NCI-H146 (cell line): ENCODE data around the gene ADM.

Experiments
- DNase-seq: peaks from one replicate; lab custom pipeline; 2025; lab: John Stamatoyannopoulos, UW

The ADM gene

DNA sequence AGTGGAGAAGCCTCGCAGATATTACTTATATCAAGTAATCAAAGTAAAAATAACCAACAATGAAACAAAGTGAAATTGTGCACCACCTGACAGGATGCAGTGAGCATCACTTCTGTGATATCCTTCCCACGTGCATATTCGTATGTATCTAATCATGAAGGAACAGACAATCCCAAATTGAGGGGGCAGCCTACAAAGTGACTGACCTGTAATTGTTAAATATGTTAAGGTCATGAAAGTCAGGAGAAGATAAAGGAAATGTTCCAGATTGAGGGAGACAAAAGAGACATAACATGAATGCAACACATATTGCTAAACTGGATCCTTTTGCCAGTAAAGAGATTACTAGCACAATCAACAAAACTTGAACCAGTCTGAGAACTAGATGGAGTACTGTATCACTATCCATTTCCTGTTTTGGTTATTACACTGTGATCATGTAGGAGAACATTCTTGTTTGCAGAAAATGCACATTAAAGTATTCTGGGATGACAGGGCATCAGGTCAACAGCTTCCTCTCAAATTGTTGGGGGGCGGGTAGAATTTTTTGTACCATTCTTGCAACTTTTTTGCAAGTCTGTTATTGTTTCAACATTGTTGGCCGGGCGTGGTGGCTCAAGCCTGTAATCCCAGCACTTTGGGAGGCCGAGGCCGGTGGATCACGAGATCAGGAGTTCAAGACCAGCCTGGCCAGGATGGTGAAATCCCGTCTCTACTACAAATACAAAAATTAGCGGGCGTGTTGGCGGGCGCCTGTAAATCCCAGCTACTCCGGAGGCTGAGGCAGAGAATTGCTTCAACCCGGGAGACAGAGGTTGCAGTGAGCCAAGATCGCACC lies 12.9 kb upstream of the ADM start:
- no peak for DNase-seq

DNA sequence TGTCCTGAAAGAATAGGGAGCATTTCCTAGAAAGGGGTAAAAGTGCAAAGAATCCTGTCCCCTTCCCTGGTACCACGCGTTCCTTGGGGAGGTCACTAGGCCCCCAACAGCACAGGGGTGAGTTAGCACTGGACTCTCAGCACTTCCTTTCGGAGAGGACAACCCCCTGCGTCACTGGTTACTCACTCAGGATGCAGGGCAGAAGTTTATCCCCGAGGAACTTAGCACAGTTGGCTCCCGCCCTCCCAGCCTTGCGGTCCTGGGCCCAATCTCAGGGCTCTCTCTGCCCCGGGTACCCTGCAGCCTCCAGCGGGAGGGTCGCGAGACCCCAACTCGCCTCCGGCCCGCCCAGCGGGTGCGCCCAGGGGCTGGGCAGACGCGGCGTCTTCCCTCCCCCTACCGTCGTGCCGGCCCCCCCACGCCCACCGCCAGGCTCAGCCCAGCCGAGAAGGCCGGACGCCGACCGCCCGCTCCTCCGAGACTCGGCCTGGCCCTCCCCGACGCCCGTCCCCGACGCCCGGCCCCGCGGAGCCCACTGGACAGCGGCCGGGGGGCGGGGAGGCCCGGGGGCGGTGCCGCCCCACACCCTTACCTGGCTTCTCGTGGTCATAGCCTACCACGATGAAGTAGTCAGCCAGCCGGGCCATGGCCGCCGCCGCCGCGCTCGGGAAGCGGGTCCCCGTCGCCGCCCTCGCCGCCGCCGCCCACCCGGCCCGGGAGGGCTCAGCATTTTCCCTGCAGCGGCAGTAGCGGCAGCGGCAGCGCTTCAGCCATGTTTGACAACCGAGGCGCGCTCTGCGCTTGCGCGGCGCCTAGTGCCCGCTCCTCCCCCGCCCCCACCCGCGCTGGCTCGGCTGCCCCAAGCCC lies 11.2 kb upstream of the ADM start, which contains the start of gene SBF2:
TSS of gene SBF2 (minus strand) at position 797 of the 867 bp plus-strand sequence. CDS start at position 647, 150 bp downstream.
- peak; percentile 85 for DNase-seq

DNA sequence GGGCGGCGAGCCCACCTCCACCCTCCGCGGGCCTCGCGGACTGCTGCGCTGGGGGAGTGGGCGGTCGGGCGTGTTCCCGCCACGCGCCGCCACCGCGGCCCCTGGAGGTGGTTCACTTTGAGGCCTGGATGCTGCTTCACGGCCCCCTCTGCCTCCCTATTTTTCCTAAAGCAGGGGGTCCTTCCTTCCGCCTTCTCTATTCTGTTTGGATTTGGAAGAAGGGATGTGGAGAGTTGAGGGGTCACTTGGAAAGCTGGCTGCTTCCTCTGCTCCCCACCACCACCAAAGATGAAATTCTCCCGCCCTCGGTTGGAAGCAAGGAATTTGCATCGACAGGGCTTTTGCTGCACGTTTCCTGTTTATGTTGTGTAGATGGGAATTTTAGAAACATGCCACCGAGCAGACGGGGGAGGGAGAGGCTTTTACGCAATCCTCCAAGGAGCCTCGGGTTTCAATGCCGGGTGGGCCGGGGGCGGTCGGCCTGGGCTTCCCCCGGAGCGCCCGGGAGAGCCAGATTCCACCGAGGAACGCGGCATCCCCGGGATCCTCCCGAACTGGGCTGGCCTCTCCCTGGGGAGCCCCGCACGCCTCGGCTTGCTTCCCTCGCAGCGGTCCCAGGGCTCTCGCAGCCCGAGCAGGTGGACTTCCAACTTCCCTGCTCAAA lies 10.5 kb upstream of the ADM start:
- DNase-seq = peak; percentile 61

GRCh38 chr11:10295064-10295901 lies 9.6 kb upstream of the ADM start:
- DNase-seq = no peak

DNA sequence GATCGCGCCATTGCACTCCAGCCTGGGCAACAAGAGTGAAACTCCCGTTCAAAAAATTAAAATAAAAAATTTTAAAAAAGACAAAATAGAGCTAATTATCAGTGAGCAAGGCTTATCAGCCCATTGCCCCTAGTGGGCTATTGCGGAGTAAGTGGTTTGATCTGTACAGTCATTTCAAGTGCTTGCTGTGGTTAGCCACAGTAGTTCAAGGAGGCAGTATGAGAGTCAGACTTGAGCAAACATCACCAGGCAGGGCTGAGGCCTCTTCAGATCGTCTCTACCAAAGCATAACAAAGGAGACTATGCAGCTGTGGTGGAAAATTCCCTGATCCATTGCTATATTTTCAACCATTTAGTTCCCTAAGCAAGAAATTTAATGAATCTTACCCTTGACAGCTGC lies 6.5 kb upstream of the ADM start:
- no peak for DNase-seq

DNA sequence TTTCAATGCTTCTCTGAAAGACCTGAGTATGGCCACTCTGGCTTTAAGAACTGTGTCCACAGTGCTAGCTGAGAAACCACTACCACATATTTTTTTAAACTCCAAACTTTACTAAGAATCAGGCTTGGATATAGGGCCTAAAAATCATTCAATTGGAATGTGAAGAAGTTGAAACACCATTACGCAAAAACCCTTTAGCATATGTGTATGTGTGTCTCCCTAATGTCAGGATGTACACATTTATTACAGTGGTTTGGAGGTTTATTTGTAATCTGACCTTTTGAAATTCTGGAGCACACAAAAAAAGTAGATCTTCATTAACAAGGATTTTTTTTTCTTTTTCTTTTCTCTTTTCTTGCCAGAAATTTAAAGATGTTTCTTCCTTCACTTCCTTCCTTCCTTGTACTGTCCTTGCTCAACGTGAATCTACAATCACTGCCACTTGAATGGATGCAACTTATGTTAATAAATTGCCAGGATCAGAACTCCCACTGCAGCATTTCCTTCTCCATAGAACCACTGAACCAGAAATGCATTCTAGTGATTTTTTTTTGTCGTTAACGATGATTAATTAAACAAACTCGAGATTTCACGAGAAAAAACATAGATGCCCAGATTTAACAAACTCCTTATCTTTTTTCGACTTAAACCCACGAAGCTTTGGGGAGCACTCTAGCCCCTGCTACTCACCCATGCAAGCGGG lies 3.1 kb upstream of the ADM start:
- DNase-seq = no peak

DNA sequence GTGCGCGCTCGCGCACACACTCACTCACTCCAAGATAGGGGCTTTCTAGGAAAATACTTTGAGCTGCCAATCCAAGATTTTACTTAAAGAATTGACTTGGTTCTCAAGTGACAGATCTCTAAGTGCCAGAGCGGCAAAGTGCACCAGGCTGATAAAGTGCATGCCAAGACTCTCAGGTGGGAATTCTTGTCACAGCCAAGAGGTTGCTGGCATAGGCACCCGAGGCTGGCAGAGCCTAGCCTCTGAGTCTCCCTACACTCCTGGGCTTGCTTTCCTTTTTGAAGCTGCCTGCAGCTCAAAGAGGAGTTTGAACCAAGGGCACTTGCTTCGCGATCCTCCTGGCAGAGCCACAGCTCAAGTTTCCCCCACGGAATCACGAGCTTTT lies 2.5 kb upstream of the ADM start:
- no peak for DNase-seq

DNA sequence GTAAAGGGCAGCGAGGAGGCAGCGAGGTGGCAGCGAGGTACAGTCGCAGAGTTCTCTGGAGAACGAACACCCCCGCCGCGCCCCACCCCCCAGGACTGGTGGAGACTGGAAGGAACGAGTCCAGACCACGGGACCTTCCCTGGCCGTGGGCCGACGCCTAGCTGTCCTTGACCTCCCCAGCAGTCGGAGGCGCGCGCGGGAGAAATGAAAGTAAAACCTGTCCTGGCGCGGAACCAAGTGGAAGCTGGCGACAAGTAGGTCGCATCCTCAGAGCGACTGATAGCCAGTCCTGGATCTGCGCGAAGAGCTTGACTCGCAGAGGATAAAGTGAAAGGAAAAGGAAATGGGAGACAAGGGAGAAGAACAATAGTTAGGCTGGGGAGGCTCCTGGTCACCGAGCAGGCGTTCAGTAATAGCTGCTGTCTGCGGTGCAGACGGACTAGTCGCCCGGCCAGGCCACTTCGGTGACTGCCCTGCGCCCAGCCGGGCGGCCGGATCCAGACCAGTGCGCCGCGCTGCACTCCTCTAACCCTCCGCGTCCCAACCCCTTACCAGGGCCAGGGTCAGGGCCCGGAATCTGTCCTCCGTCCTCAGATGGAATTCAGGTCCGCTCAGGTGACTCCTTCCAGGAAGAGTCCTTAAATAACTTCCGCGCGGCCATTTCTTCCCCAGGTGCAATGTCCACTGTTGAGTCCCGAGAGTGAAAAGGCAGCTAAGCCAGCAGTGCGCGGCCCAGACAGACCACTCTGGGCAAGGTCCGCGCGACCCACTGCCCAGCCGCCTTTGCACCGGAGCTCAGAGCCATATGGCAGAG lies 1.9 kb upstream of the ADM start:
- DNase-seq = peak; percentile 80

GRCh38 chr11:10303558-10304363 lies 1.1 kb upstream of the ADM start:
- peak; percentile 50 for DNase-seq

- peak; percentile 63 for DNase-seq
Measured at GRCh38 chr11:10305262-10305963, 540 bp downstream of the ADM start.

GRCh38 chr11:10305964-10306918 lies 1.4 kb downstream of the ADM start:
- DNase-seq = no peak

- no peak for DNase-seq
Measured at GRCh38 chr11:10307022-10307399, 2.1 kb downstream of the ADM start.

- peak; percentile 55 for DNase-seq
Measured at GRCh38 chr11:10307400-10308200, 2.7 kb downstream of the ADM start.

DNA sequence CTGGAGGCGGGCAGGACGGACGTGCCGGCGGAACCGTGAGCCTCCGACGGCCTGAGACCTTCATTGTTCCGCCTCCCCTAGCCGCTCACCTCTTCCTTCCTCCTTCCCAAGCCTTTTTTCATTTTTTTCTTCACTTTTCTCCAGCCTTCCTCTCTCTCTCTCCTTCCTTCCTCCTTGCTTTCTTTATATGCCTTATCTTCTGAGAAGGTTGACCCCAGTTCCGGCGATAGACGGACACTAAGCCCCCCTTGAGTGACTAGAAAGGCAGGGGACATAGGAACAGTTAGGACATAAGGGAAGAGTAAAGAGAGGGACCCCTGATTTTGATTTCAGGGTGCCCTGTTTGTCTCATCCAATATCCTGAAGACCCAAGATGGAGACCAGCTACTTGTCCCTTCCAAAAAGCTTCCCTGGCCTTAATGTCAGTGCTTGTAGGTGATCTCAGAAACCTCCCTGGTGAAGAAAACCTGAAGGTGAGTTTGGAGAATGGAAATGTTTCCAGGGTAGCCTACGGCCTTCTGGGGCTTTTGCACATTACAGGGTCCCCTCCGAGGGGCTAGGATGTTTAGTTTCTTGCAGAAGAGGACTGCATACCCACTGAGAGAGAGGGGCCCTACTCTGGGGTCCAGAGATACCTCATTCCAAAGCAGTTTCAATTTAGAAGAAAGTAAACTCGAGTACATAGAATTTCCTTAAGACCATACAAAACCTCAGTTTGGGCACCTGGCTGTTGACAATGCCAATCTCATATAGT lies 3.5 kb downstream of the ADM start:
- DNase-seq = no peak

GRCh38 chr11:10309163-10310093 lies 4.6 kb downstream of the ADM start:
- DNase-seq = peak; percentile 19
